IMR-90 (cell line): ENCODE data around the gene SLC25A21. TPM values are rescaled to one million over a fixed set of nuclear protein-coding genes. Genes with fewer than 3 reads are reported as not detected.

Source experiments
- ATAC-seq: fragments of 200-7000 bp; cut with Tn5 transposase; 2 replicates; pipeline ENCODE4 v1.9.1; 2020; ENCODE audit warnings: low read depth, mild to moderate bottlenecking, moderate library complexity
- BruUV-seq: library from RNA; stranded (reverse); fragments of 400-500 nt; replicated peaks from 2 replicates; lab custom pipeline; 2021; lab: Mats Ljungman, UMichigan
- CTCF ChIA-PET: fragments of 300-600 bp; formaldehyde crosslinking; extraction: SDS; loops from one replicate; lab custom pipeline; 2021; ENCODE audit warnings: antibody characterized with exemption; lab: Yijun Ruan, JAX
- POLR2A ChIA-PET: fragments of 300-600 bp; sonication (Branson Sonifier 250); formaldehyde crosslinking; loops from one replicate; lab custom pipeline; 2022; ENCODE audit warnings: antibody characterized with exemption; ENCODE audit not compliant: unreplicated experiment; lab: Charles Lee
- DNase-seq: peaks from one replicate; pipeline ENCODE4 v3.0.0; 2013
- H2AFZ ChIP-seq: replicated peaks from 2 replicates; pipeline ENCODE3; 2013; ENCODE audit warnings: low read length, mild to moderate bottlenecking; ENCODE audit not compliant: poor library complexity
- H2AK5ac ChIP-seq: 2 replicates; pipeline ENCODE4 v1.6.1; 2013; ENCODE audit warnings: low read depth, low read length, inconsistent platforms
- H2AK9ac ChIP-seq: replicated peaks from 2 replicates; pipeline ENCODE3; 2013; ENCODE audit warnings: mild to moderate bottlenecking, low read depth, low read length, moderate library complexity; ENCODE audit not compliant: poor library complexity
- H2BK120ac ChIP-seq: 2 replicates; pipeline ENCODE4 v1.6.1; 2013; ENCODE audit warnings: low read depth, low read length, inconsistent platforms
- H2BK15ac ChIP-seq: 3 replicates; pipeline ENCODE4 v1.6.1; 2013; ENCODE audit warnings: low read depth, low read length, inconsistent platforms
- H2BK20ac ChIP-seq: 2 replicates; pipeline ENCODE4 v1.6.1; 2013; ENCODE audit warnings: low read depth, mild to moderate bottlenecking, inconsistent platforms, low read length, moderate library complexity
- H2BK5ac ChIP-seq: 2 replicates; pipeline ENCODE4 v1.6.1; 2013; ENCODE audit warnings: mild to moderate bottlenecking, low read depth, low read length, inconsistent platforms; ENCODE audit not compliant: poor library complexity, severe bottlenecking
- H3K14ac ChIP-seq: replicated peaks from 2 replicates; pipeline ENCODE4 v1.6.1; 2013; ENCODE audit warnings: low read depth, low read length, inconsistent platforms
- H3K18ac ChIP-seq: 2 replicates; pipeline ENCODE4 v1.6.1; 2013; ENCODE audit warnings: low read depth, low read length, control low read depth
- H3K23ac ChIP-seq: 2 replicates; pipeline ENCODE4 v1.6.1; 2013; ENCODE audit warnings: low read depth, low read length, inconsistent platforms
- H3K27ac ChIP-seq: 2 replicates; pipeline ENCODE4 v1.5.1; 2013; ENCODE audit warnings: mild to moderate bottlenecking, control low read depth, low read length; ENCODE audit not compliant: insufficient read depth
- H3K27me3 ChIP-seq: 2 replicates; pipeline ENCODE4 v1.6.1; 2013; ENCODE audit warnings: low read length; ENCODE audit not compliant: control insufficient read depth, insufficient read depth
- H3K36me3 ChIP-seq: 2 replicates; pipeline ENCODE4 v1.6.1; 2013; ENCODE audit warnings: low read length, mixed read lengths; ENCODE audit not compliant: control insufficient read depth, insufficient read depth
- H3K4ac ChIP-seq: 2 replicates; pipeline ENCODE4 v1.6.1; 2013; ENCODE audit warnings: low read depth, low read length, inconsistent platforms
- H3K4me1 ChIP-seq: 2 replicates; pipeline ENCODE4 v1.6.1; 2013; ENCODE audit warnings: low read length, mixed read lengths; ENCODE audit not compliant: control insufficient read depth, insufficient read depth
- H3K4me2 ChIP-seq: 2 replicates; pipeline ENCODE4 v1.6.1; 2013; ENCODE audit warnings: low read depth, mild to moderate bottlenecking, control low read depth, low read length, moderate library complexity
- H3K4me3 ChIP-seq: 2 replicates; pipeline ENCODE4 v1.5.1; 2013; ENCODE audit warnings: low read depth, mild to moderate bottlenecking, control low read depth, low read length, moderate library complexity; ENCODE audit not compliant: insufficient read depth
- H3K56ac ChIP-seq: 2 replicates; pipeline ENCODE4 v1.6.1; 2013; ENCODE audit warnings: low read length, inconsistent platforms; ENCODE audit not compliant: insufficient read depth; ENCODE audit errors: extremely low read depth
- H3K79me1 ChIP-seq, 2 experiments: 2 replicates each; pipeline ENCODE4 v1.6.1; 2013; ENCODE audit warnings: low read length in 2 of 2, inconsistent platforms in 1 of 2, low read depth in 1 of 2
- H3K9ac ChIP-seq: 2 replicates; pipeline ENCODE4 v1.6.1; 2013; ENCODE audit warnings: low read depth, low read length, control low read depth
- H3K9me1 ChIP-seq: 2 replicates; pipeline ENCODE4 v1.6.1; 2013; ENCODE audit warnings: low read length, inconsistent platforms; ENCODE audit not compliant: insufficient read depth
- H3K9me3 ChIP-seq: 2 replicates; pipeline ENCODE4 v1.6.1; 2013; ENCODE audit warnings: low read length; ENCODE audit not compliant: control insufficient read depth, insufficient read depth
- H4K20me1 ChIP-seq: 2 replicates; pipeline ENCODE4 v1.6.1; 2013; ENCODE audit warnings: low read length, inconsistent platforms; ENCODE audit not compliant: insufficient read depth
- H4K5ac ChIP-seq: 2 replicates; pipeline ENCODE4 v1.6.1; 2013; ENCODE audit warnings: mild to moderate bottlenecking, low read depth, low read length, control low read depth
- H4K8ac ChIP-seq, 2 experiments: 2 replicates each; pipeline ENCODE4 v1.6.1; 2013; ENCODE audit warnings: low read depth in 2 of 2, low read length in 2 of 2, control low read depth in 1 of 2, inconsistent platforms in 1 of 2
- H4K91ac ChIP-seq: 2 replicates; pipeline ENCODE4 v1.6.1; 2013; ENCODE audit warnings: low read depth, low read length, inconsistent platforms; ENCODE audit not compliant: insufficient read depth
- FOS ChIP-seq: fragments of 150-350 bp; IDR thresholded peaks from 2 replicates; pipeline ENCODE4 v1.6.1; 2016; ENCODE audit warnings: low read depth, low read length
- MAFK ChIP-seq: IDR thresholded peaks from 2 replicates; pipeline ENCODE4 v1.6.1; 2012; ENCODE audit warnings: low read depth, low read length, improper control_type of control experiment
- POLR2A ChIP-seq: IDR thresholded peaks from 2 replicates; pipeline ENCODE4 v1.6.1; 2012; ENCODE audit warnings: mild to moderate bottlenecking, low read depth, low read length
- RAD21 ChIP-seq: IDR thresholded peaks from 2 replicates; pipeline ENCODE4 v1.6.1; 2012; ENCODE audit warnings: low read length, improper control_type of control experiment
- RCOR1 ChIP-seq: IDR thresholded peaks from 2 replicates; pipeline ENCODE4 v1.6.1; 2012; ENCODE audit warnings: mild to moderate bottlenecking, low read length, improper control_type of control experiment; ENCODE audit not compliant: insufficient replicate concordance
- RFX5 ChIP-seq: IDR thresholded peaks from 2 replicates; pipeline ENCODE4 v1.8.0; 2012; ENCODE audit warnings: low read depth, mild to moderate bottlenecking, low read length, moderate library complexity
- WGBS, 2 experiments: methylation state at CpG; one replicate each; pipeline versions ENCODE4 v1.1.5 to v1.1.7; 2013; ENCODE audit warnings: missing lambda C conversion rate in 2 of 2; ENCODE audit not compliant: insufficient read length in 1 of 2; ENCODE audit errors: extremely low coverage in 2 of 2; 5-methylcytosine and 5-hydroxymethylcytosine counted together
- dilution Hi-C: fragments of 300-500 bp; cut with HindIII; formaldehyde crosslinking; loops from one replicate; pipeline ENCODE4 v1.14.3; 2018; ENCODE audit warnings: low sequenced_read_pairs; ENCODE audit not compliant: unreplicated experiment
- in situ Hi-C: fragments of 300-500 bp; cut with MboI; formaldehyde crosslinking; loops from 3 replicates; pipeline ENCODE4 v1.14.3; 2019; ENCODE audit warnings: low sequenced_read_pairs, inconsistent platforms, mixed read lengths
- intact Hi-C: fragments of 100-400 bp; cut with micrococcal nuclease; formaldehyde crosslinking; loops from 2 replicates; pipeline ENCODE4 v1.10.0; 2022
- polyA plus RNA-seq, 3 experiments: library from polyadenylated mRNA; depleted of rRNA; stranded (reverse); fragments of >200 nt; gene quantifications; 2 replicates each; pipeline ENCODE4 v1.2.3, GENCODE V29; 2012; ENCODE audit warnings: low replicate concordance in 1 of 3
- total RNA-seq: library from RNA; depleted of rRNA; stranded (reverse); fragments of >200 nt; gene quantifications from 2 replicates; pipeline ENCODE4 v1.2.3, GENCODE V29; 2012
- TF ChIP-seq, protein P1 (sequence below): fragments of 150-350 bp; IDR thresholded peaks from 2 replicates; pipeline ENCODE4 v1.6.1; 2017; ENCODE audit warnings: mild to moderate bottlenecking, antibody characterized with exemption, low read length, low read depth

SLC25A21 gene
- total and polyA plus RNA-seq, 2 of the 4 experiments (the other 2 are of a cell fraction) = 0.62 to 0.90 TPM

- Histone ChIP-seq H3K9me1 (no peaks in the 10 kb centered on the region), H3K18ac (no peak overlapping the region), H3K4me1 (no peaks in the 10 kb centered on the region), H2AK9ac (no peak overlapping the region), H2BK120ac (no peak overlapping the region), H3K9me3 (no peaks in the 10 kb centered on the region), H3K36me3 (no peaks in the 10 kb centered on the region), H3K14ac (no peak overlapping the region), H3K9ac (no peak overlapping the region), H3K23ac (no peak overlapping the region), H4K91ac (no peak overlapping the region), H2BK20ac (no peak overlapping the region), H3K4me2 (no peak overlapping the region), H2AFZ (no peak overlapping the region), H3K27ac (no peak overlapping the region), H3K79me1 (no peaks in the 10 kb centered on the region), H3K4ac (no peak overlapping the region), H2BK15ac (no peak overlapping the region), H4K5ac (no peak overlapping the region), H2BK5ac (no peak overlapping the region), H2AK5ac (no peak overlapping the region), H3K4me3 (no peak overlapping the region), H4K8ac (no peak overlapping the region), H3K27me3 (no peaks in the 10 kb centered on the region), H3K56ac (no peak overlapping the region), H4K20me1 (no peaks in the 10 kb centered on the region)
- CTCF ChIA-PET = no interaction called here
- no peak for ATAC-seq
- in situ Hi-C loops = no loop called here
- POLR2A ChIA-PET = no interaction called here
- no peak for TF ChIP-seq RFX5
- no peak for TF ChIP-seq RCOR1
- TF ChIP-seq, protein P1, sequence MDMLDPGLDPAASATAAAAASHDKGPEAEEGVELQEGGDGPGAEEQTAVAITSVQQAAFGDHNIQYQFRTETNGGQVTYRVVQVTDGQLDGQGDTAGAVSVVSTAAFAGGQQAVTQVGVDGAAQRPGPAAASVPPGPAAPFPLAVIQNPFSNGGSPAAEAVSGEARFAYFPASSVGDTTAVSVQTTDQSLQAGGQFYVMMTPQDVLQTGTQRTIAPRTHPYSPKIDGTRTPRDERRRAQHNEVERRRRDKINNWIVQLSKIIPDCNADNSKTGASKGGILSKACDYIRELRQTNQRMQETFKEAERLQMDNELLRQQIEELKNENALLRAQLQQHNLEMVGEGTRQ = no peak
- TF ChIP-seq MAFK = no peak
- no peak for TF ChIP-seq RAD21
- TF ChIP-seq FOS = no peak
- no peak for TF ChIP-seq POLR2A
- no peak for DNase-seq
- dilution Hi-C loops = no loop called here
- intact Hi-C loops = no loop called here
- BruUV-seq = no TSS peak
- 100% methylated on average over 1 of the region's 3 CpGs; no CpG with 5 or more reads in 1 of the 2 experiments for WGBS, 2 experiments
Measured at GRCh38 chr14:37018571-37019240, 153.7 kb downstream of the SLC25A21 start.
